SK-N-SH treated with all-trans-retinoic acid at 6 μM for 48 hours (cell line): Measurements from ENCODE around the gene SFXN5.
"Not testable (repeated sequence)": the region's sequence is repeated elsewhere in the genome, so short reads cannot be mapped to it uniquely, and the experiment has no call there.

ENCODE experiments used
- ATAC-seq: fragments of 200-7000 bp; cut with Tn5 transposase; 3 replicates; pipeline ENCODE4 v1.9.1; 2020; ENCODE audit warnings: mild to moderate bottlenecking, moderate library complexity
- ARNTL ChIP-seq: fragments of 450-650 bp; formaldehyde crosslinking; IDR thresholded peaks from 2 replicates; pipeline ENCODE4 v1.5.0; 2020; ENCODE audit warnings: low read depth, mild to moderate bottlenecking, moderate library complexity, borderline replicate concordance
- ESRRG ChIP-seq: fragments of 250-450 bp; sonication (Bioruptor Pico); IDR thresholded peaks from 2 replicates; pipeline ENCODE4 v1.6.1; 2021; ENCODE audit warnings: mild to moderate bottlenecking
- GLIS3 ChIP-seq: fragments of 250-450 bp; sonication (Bioruptor Pico); IDR thresholded peaks from 2 replicates; pipeline ENCODE4 v1.5.0; 2020; ENCODE audit warnings: mild to moderate bottlenecking, moderate library complexity
- ISL1 ChIP-seq: fragments of 250-450 bp; sonication (Bioruptor Pico); IDR thresholded peaks from 2 replicates; pipeline ENCODE4 v2.1.2; 2022; ENCODE audit warnings: mild to moderate bottlenecking, moderate library complexity
- OSR1 ChIP-seq: fragments of 250-450 bp; sonication (Bioruptor Pico); IDR thresholded peaks from 2 replicates; pipeline ENCODE4 v1.8.0; 2022; ENCODE audit warnings: moderate library complexity, mild to moderate bottlenecking, inconsistent platforms
- PPARA ChIP-seq: fragments of 250-450 bp; sonication (Bioruptor Pico); IDR thresholded peaks from 2 replicates; pipeline ENCODE4 v1.5.0; 2020; ENCODE audit warnings: mild to moderate bottlenecking, borderline replicate concordance
- SNAI2 ChIP-seq: fragments of 250-450 bp; sonication (Bioruptor Pico); IDR thresholded peaks from 2 replicates; pipeline ENCODE4 v1.5.0; 2020; ENCODE audit warnings: mild to moderate bottlenecking, moderate library complexity
- TCF4 ChIP-seq: fragments of 250-450 bp; sonication (Bioruptor Pico); IDR thresholded peaks from 2 replicates; pipeline ENCODE4 v1.8.0; 2021; ENCODE audit warnings: mild to moderate bottlenecking, moderate library complexity, borderline replicate concordance
- TOX ChIP-seq: fragments of 250-450 bp; sonication (Bioruptor Pico); IDR thresholded peaks from 2 replicates; pipeline ENCODE4 v1.8.0; 2021; ENCODE audit warnings: mild to moderate bottlenecking, moderate library complexity, borderline replicate concordance
- ZC3H10 ChIP-seq: fragments of 250-450 bp; sonication (Bioruptor Pico); IDR thresholded peaks from 2 replicates; pipeline ENCODE4 v1.5.1; 2021; ENCODE audit warnings: mild to moderate bottlenecking, moderate library complexity
- ZFP3 ChIP-seq: fragments of 250-450 bp; sonication (Bioruptor Pico); IDR thresholded peaks from 2 replicates; pipeline ENCODE4 v1.5.0; 2020; ENCODE audit warnings: mild to moderate bottlenecking, moderate library complexity
- ZFP30 ChIP-seq: fragments of 450-650 bp; formaldehyde crosslinking; IDR thresholded peaks from 2 replicates; pipeline ENCODE4 v1.5.0; 2022; ENCODE audit warnings: mild to moderate bottlenecking, moderate library complexity
- ZNF565 ChIP-seq: fragments of 450-650 bp; formaldehyde crosslinking; conservative IDR thresholded peaks from 2 replicates; pipeline ENCODE4 v1.5.0; 2020; ENCODE audit warnings: low read depth, mild to moderate bottlenecking, moderate library complexity
- ZNF70 ChIP-seq: fragments of 450-650 bp; formaldehyde crosslinking; IDR thresholded peaks from 2 replicates; pipeline ENCODE4 v1.5.0; 2020; ENCODE audit warnings: mild to moderate bottlenecking, moderate library complexity
- ZNF8 ChIP-seq: fragments of 450-650 bp; formaldehyde crosslinking; IDR thresholded peaks from 2 replicates; pipeline ENCODE4 v1.5.0; 2020; ENCODE audit warnings: mild to moderate bottlenecking, moderate library complexity
- TF ChIP-seq, protein P1 (sequence below): fragments of 250-450 bp; sonication (Bioruptor Pico); IDR thresholded peaks from 2 replicates; pipeline ENCODE4 v1.5.1; 2021; ENCODE audit warnings: mild to moderate bottlenecking, moderate library complexity
- TF ChIP-seq, protein P2 (sequence below): fragments of 250-450 bp; sonication (Bioruptor Pico); IDR thresholded peaks from 2 replicates; pipeline ENCODE4 v1.5.0; 2020; ENCODE audit warnings: mild to moderate bottlenecking, moderate library complexity
- TF ChIP-seq, protein P3 (sequence below): fragments of 250-450 bp; sonication (Bioruptor Pico); IDR thresholded peaks from 2 replicates; pipeline ENCODE4 v1.8.0; 2021; ENCODE audit warnings: low read depth, mild to moderate bottlenecking, moderate library complexity, borderline replicate concordance
- TF ChIP-seq, protein P4 (sequence below): fragments of 250-450 bp; sonication (Bioruptor Pico); IDR thresholded peaks from 2 replicates; pipeline ENCODE4 v1.5.1; 2020; ENCODE audit warnings: low read depth, mild to moderate bottlenecking, moderate library complexity

SFXN5 gene

DNA sequence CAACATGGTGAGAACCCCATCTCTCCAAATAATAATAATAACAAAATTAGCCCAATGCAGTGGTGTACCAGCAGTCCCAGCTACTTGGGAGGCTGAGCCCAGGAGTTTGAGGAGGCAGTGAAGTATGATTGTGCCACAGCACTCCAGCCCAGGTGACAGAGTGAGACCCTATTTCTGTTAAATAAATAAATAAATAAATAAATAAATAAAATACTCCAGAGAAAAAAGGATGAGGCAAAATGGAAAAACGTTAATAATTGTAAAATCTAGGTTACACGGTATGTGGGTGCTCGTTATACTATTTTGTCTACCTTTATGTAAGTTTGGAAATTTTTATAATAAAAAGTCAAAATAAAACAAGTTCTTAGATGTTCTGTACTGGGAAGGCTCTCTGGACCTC lies 162.8 kb downstream of the SFXN5 start:
- no peak for TF ChIP-seq PPARA (CRISPR knock-in tag)
- TF ChIP-seq, protein P1, sequence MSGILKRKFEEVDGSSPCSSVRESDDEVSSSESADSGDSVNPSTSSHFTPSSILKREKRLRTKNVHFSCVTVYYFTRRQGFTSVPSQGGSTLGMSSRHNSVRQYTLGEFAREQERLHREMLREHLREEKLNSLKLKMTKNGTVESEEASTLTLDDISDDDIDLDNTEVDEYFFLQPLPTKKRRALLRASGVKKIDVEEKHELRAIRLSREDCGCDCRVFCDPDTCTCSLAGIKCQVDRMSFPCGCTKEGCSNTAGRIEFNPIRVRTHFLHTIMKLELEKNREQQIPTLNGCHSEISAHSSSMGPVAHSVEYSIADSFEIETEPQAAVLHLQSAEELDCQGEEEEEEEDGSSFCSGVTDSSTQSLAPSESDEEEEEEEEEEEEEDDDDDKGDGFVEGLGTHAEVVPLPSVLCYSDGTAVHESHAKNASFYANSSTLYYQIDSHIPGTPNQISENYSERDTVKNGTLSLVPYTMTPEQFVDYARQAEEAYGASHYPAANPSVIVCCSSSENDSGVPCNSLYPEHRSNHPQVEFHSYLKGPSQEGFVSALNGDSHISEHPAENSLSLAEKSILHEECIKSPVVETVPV (CRISPR knock-in tag), result no peak
- TF ChIP-seq, protein P2, sequence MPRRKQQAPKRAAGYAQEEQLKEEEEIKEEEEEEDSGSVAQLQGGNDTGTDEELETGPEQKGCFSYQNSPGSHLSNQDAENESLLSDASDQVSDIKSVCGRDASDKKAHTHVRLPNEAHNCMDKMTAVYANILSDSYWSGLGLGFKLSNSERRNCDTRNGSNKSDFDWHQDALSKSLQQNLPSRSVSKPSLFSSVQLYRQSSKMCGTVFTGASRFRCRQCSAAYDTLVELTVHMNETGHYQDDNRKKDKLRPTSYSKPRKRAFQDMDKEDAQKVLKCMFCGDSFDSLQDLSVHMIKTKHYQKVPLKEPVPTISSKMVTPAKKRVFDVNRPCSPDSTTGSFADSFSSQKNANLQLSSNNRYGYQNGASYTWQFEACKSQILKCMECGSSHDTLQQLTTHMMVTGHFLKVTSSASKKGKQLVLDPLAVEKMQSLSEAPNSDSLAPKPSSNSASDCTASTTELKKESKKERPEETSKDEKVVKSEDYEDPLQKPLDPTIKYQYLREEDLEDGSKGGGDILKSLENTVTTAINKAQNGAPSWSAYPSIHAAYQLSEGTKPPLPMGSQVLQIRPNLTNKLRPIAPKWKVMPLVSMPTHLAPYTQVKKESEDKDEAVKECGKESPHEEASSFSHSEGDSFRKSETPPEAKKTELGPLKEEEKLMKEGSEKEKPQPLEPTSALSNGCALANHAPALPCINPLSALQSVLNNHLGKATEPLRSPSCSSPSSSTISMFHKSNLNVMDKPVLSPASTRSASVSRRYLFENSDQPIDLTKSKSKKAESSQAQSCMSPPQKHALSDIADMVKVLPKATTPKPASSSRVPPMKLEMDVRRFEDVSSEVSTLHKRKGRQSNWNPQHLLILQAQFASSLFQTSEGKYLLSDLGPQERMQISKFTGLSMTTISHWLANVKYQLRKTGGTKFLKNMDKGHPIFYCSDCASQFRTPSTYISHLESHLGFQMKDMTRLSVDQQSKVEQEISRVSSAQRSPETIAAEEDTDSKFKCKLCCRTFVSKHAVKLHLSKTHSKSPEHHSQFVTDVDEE, result no peak
- no peak for TF ChIP-seq GLIS3 (CRISPR knock-in tag)
- TF ChIP-seq ZNF8 (CRISPR knock-in tag), result no peak
- no peak for TF ChIP-seq OSR1 (CRISPR knock-in tag)
- TF ChIP-seq, protein P3, sequence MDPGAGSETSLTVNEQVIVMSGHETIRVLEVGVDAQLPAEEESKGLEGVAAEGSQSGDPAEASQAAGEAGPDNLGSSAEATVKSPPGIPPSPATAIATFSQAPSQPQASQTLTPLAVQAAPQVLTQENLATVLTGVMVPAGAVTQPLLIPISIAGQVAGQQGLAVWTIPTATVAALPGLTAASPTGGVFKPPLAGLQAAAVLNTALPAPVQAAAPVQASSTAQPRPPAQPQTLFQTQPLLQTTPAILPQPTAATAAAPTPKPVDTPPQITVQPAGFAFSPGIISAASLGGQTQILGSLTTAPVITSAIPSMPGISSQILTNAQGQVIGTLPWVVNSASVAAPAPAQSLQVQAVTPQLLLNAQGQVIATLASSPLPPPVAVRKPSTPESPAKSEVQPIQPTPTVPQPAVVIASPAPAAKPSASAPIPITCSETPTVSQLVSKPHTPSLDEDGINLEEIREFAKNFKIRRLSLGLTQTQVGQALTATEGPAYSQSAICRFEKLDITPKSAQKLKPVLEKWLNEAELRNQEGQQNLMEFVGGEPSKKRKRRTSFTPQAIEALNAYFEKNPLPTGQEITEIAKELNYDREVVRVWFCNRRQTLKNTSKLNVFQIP (CRISPR knock-in tag), result no peak
- no peak for ATAC-seq

DNA sequence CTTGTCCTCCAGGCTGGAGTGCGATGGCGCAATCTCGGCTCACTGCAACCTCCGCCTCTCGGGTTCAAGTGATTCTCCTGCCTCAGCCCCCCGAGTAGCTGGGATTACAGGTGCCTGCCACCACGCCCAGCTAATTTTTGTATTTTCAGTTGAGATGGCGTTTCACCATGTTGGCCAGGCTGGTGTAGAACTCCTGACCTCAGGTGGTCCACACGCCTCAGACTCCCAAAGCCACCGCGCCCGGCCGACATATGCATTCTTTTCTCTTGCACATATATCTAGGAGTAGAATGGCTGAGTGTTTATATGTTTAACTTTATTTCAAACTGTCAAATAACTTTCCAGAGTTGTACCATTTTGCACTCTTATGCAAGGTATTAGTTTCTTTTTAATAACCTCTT lies 164.1 kb downstream of the SFXN5 start:
- ATAC-seq, result not testable (repeated sequence)

DNA sequence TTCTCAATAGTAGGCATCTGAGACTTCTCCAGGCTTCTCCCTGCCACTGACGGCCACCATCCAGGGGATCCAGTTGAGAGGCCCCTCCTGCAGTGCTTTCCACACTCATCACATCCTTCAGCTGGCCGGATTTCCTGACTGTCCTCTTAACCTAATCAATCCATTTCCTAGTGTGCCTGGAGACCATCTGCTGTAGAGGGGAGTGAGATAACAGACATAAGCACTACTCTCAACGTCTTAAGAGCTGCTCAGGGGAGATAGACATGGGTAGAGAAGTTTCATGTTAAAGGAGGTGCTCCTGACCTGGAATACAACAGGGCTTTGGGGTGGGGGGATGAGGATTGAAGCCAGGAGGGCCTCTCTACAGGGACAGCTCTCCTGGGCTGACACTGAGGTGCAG lies 170.1 kb downstream of the SFXN5 start:
- TF ChIP-seq TOX (no peak), TCF4 (CRISPR knock-in tag) (peak; percentile 22; the same call in 1 of the 2 replicates)

DNA sequence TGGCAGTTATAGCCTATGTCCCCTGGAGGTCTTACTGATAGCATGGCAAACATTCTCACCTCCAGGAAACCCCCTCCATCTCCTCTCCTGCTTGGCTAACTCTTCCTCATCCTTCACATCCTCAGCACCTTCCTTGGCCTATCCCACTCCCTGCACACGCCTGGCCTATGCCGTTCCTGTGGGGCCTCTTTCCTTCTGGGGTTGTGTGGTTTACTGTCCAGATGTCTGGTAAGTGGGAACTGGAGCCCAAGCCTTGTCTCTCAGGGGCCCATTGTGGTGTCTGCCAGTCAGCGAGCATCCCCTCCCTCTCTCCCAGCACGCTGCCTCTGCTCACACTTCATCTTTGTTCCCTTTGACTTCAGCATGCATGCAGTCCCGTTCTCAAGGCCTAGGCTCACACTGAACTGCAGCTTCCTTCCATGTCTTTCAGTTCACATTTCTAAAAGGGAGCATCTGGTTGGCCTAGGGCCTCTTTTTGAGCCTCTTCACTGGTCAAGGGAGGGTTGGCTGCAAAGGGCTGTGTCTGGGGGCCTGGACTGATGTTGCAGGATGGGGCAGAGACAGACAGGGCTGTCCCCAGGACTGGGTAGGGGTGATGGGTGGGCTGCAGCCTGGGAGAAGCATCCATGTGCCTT lies 171.2 kb downstream of the SFXN5 start:
- no peak for ATAC-seq
- TF ChIP-seq, protein P1 (CRISPR knock-in tag), result no peak
- TF ChIP-seq ZNF565 (CRISPR knock-in tag) (no peak), ARNTL (no peak), OSR1 (CRISPR knock-in tag) (no peak), ISL1 (CRISPR knock-in tag) (no peak), ZFP3 (CRISPR knock-in tag) (no peak), ZC3H10 (CRISPR knock-in tag) (no peak), TOX (no peak), ZNF8 (CRISPR knock-in tag) (no peak), TCF4 (CRISPR knock-in tag) (no peak), GLIS3 (CRISPR knock-in tag) (no peak), ZFP30 (no peak), ESRRG (CRISPR knock-in tag) (no peak), ZNF70 (CRISPR knock-in tag) (no peak), SNAI2 (CRISPR knock-in tag) (no peak), PPARA (CRISPR knock-in tag) (no peak)
- TF ChIP-seq, protein P4, sequence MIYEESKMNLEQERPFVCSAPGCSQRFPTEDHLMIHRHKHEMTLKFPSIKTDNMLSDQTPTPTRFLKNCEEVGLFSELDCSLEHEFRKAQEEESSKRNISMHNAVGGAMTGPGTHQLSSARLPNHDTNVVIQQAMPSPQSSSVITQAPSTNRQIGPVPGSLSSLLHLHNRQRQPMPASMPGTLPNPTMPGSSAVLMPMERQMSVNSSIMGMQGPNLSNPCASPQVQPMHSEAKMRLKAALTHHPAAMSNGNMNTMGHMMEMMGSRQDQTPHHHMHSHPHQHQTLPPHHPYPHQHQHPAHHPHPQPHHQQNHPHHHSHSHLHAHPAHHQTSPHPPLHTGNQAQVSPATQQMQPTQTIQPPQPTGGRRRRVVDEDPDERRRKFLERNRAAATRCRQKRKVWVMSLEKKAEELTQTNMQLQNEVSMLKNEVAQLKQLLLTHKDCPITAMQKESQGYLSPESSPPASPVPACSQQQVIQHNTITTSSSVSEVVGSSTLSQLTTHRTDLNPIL (CRISPR knock-in tag), result no peak
- TF ChIP-seq, protein P3 (CRISPR knock-in tag), result no peak

More for the DNA sequence above, 170.1 kb downstream of the SFXN5 start:
- ATAC-seq, result no peak
